Astrocyte of the cerebellum (primary cell): ENCODE results near the gene ARHGAP22.

ENCODE experiments used
- DNase-seq: peaks from one replicate; pipeline ENCODE4 v3.0.0-alpha.2; 2011; ENCODE audit warnings: low read depth
- H3K4me3 ChIP-seq: 2 replicates; pipeline ENCODE4 v1.5.1; 2011; ENCODE audit warnings: mild to moderate bottlenecking, low read depth, low read length, moderate library complexity
- in situ Hi-C: cut with HindIII; loops from 2 replicates; pipeline ENCODE4 v1.10.0; 2017; ENCODE audit warnings: low sequenced_read_pairs
- TF ChIP-seq, protein P1 (sequence below): IDR thresholded peaks from 2 replicates; pipeline ENCODE4 v1.5.1; 2012; ENCODE audit warnings: low read length, low read depth, moderate library complexity, mild to moderate bottlenecking; ENCODE audit errors: missing control alignments

ARHGAP22 gene

DNA sequence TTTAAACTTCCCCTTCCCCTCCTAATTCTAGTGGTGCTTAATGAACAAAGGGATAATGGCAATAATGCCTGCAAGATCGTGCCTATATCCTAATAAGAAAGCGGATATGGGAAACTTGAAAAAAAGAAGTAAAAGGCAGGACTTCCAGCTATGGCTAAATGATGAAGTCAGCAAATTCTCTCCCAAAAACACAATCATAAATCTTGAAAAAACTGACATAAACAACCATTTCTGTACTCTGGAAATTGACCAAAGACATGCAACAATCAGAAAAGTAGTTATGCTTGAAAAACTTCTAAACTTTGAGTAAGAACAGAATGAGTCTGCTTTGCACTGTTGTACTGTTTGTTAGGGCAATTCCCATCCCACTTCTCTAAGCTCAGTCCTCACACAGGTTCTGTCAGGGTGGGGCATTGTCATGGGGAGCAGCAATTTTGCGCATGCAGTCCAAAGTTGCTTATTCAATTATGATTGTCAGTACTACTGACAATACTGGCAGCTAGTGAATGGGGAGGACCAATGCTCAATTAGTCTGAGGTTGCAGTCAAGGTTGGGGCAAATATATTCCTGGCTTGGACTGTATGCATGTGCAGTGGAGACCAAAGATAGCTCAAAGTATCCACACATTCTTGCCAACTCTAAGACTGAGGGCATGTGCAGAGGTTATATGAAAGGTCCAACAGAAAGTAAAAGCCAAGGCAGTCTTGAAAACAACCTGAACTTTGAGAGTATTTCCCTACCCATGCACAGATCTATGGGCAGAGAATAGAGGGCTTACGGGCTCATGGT, 34.1 kb upstream of the ARHGAP22 start:
- no peak overlapping the region for H3K4me3 ChIP-seq
- no peak for DNase-seq
- TF ChIP-seq, protein P1, sequence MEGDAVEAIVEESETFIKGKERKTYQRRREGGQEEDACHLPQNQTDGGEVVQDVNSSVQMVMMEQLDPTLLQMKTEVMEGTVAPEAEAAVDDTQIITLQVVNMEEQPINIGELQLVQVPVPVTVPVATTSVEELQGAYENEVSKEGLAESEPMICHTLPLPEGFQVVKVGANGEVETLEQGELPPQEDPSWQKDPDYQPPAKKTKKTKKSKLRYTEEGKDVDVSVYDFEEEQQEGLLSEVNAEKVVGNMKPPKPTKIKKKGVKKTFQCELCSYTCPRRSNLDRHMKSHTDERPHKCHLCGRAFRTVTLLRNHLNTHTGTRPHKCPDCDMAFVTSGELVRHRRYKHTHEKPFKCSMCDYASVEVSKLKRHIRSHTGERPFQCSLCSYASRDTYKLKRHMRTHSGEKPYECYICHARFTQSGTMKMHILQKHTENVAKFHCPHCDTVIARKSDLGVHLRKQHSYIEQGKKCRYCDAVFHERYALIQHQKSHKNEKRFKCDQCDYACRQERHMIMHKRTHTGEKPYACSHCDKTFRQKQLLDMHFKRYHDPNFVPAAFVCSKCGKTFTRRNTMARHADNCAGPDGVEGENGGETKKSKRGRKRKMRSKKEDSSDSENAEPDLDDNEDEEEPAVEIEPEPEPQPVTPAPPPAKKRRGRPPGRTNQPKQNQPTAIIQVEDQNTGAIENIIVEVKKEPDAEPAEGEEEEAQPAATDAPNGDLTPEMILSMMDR, result no peak
- in situ Hi-C loops, result no loop called here

DNA sequence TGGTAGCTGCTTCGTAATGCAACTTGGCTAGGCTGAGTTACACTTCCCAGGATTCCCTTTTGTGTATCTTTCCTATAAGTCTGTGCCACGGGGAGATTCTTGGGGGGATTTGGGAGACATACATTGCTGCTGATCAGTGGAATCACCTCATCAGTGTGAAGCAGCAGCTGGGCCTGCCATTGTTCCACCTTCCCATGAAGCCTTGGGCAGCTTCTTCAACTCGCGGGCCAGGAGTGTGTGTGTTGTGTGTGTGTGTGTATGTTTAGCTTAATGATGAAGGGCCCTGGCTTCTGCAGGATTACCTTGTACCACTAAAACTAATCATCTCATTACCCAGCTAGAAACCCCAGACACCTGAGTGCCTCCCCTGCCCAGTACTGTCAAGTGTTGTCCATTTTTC, 33.3 kb upstream of the ARHGAP22 start:
- no peak overlapping the region for H3K4me3 ChIP-seq
- TF ChIP-seq, protein P1, result no peak
- DNase-seq, result no peak
- in situ Hi-C loops, result no loop called here

DNA sequence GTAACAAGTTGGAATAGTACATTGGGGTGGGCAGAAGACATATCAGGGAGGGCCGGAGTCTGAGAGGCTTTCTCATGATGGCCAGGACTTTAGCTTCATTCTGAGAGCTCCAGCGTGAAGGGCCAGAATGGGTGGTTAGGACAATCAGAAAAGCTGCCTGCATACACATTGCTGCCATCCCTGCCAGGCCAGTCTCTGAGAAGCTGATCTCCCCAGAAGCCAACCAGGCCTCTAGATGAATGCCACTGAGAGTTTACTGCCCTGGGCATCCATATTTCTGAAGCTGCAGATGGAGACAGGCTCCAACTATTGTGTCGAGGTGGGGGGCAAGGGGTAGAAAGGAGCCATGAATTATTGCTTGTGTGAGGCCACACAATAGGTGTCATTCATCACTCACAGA, 32.0 kb upstream of the ARHGAP22 start:
- TF ChIP-seq, protein P1, result no peak
- DNase-seq, result no peak

DNA sequence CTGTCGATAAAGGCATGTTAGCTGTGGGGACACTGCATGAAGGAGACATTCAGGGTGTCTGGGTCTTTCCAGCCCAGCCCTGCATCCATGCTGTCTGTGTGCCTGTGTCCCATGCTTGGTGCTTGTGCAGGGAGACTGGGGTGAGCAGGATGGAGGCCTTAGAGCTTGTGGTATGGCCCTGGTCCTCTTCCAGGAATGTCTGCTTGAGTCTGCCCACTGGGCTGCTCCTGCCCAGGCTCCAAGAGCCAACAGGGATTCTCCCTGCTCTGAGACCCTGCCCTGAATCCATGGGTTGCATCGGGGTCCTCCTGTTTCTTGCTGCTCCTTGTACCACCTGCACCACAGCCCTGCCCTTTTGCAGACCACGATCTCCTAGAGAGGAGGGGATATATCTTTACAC, 31.4 kb upstream of the ARHGAP22 start:
- no peak overlapping the region for H3K4me3 ChIP-seq
- TF ChIP-seq, protein P1, result no peak
- in situ Hi-C loops, result no loop called here
- no peak for DNase-seq

More for the DNA sequence above, 32.0 kb upstream of the ARHGAP22 start:
- H3K4me3 ChIP-seq, result no peak overlapping the region
- in situ Hi-C loops, result no loop called here

DNA sequence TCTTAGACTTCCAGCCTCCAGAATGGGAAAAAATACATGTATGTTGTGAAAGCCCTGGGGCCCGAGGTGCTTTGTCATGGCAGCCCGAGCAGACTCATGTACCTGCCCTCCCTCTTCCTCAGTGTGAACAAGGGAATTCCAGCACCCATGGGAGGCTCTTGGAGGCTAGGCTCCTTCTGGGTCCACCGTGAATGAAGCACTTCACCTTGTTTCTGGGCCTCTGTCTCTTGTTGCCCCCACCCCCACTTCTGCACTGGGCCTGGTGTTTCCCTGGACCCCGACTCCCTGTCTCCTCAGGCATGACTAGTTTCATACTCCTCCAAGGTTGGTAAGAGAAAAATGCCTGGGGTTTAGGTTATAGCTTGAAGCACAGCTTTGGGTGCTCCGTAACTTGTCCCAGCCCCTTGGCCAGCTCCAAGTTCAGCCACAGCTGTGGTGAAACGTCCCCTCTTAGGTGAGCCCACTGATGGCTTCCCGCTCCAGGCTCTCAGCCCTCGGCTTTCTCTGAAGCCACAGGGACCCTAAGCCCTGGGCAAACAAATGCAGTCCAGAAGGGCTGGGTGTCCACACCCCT, 30.2 kb upstream of the ARHGAP22 start:
- H3K4me3 ChIP-seq, result no peak overlapping the region
- no peak for DNase-seq
- TF ChIP-seq, protein P1, result no peak
- in situ Hi-C loops, result loop anchor here (5.0 kb wide), 1 partner anchor 63 kb away; no protein-coding TSS in a partner anchor

DNA sequence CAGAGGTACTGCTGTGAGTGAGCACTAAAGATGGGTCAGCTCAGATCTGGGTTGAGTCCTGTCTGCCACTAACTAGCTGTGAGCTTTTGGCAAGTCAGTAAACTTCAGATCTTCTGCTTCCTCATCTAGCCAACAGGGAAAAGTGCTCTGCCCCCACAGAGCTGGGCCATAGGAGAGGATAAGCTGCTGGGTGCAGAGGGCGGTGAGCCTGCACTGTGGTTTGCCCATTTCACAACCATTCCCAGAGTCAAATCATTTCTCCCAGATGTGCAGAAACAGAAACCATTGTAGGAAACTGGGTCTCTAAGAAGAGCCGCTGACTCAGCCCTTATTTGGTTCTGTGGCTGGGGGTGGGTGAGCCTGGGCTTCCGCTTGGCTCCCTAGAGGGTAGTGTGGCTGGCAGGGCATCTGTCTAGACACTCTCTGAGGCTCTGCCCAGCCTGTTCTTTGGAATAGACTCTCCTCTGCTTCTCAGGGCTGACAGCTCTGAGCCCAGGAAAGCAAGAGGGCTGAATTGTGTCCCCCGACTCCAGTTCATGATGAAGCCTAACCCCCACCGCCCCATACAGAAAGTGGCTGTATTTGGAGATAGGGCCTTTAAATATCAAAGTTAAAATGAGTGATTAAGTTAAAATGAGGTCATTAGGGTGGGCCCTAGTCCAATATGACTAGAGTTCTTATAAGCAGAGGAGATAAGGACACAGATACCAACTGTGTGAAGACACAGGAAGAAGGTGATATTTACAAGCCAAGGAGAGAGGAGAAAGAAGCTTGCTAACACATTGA, 29.5 kb upstream of the ARHGAP22 start:
- in situ Hi-C loops, result loop anchor here (5.0 kb wide), 1 partner anchor 62 kb away; no protein-coding TSS in a partner anchor
- H3K4me3 ChIP-seq, result no peak overlapping the region
- DNase-seq, result no peak
- TF ChIP-seq, protein P1, result no peak
